ENCODE measurements around the gene PDGFB.

Gene PDGFB

GRCh38 chr22:39181356-39181755 lies 63.4 kb downstream of the PDGFB start:
- no peak for TF ChIP-seq CTCF (IDR thresholded peaks at IDR 0.05; ENCODE audit: control extremely low read depth, extremely low read depth, low read depth, missing control alignments)
- ChIA-PET CTCF (interaction anchor here (0.9 to 1.9 kb wide), 2 partner anchors 10 to 11 kb away, joined by 4 to 5 read pairs; no protein-coding TSS in a partner anchor), POLR2A (no interaction called here)
- no peak for DNase-seq (ENCODE audit: extremely low spot score)

GRCh38 chr22:39179841-39180335 lies 64.9 kb downstream of the PDGFB start:
- CTCF ChIA-PET, result interaction anchor here (0.8 to 1.5 kb wide), 3 partner anchors 9 to 124 kb away, joined by 3 to 6 read pairs (median 6); no protein-coding TSS in a partner anchor
- TF ChIP-seq CTCF (IDR thresholded peaks at IDR 0.05; ENCODE audit: control extremely low read depth, extremely low read depth, low read depth, missing control alignments), result no peak
- POLR2A ChIA-PET, result no interaction called here
- DNase-seq (ENCODE audit: extremely low spot score), result no peak

GRCh38 chr22:39179401-39179827 lies 65.4 kb downstream of the PDGFB start:
- TF ChIP-seq CTCF (IDR thresholded peaks at IDR 0.05; ENCODE audit: control extremely low read depth, extremely low read depth, low read depth, missing control alignments), result no peak
- DNase-seq (ENCODE audit: extremely low spot score), result no peak
- CTCF ChIA-PET, result interaction anchor here (0.8 to 1.5 kb wide), 3 partner anchors 8 to 125 kb away, joined by 3 to 6 read pairs (median 6); no protein-coding TSS in a partner anchor
- POLR2A ChIA-PET, result no interaction called here

DNA sequence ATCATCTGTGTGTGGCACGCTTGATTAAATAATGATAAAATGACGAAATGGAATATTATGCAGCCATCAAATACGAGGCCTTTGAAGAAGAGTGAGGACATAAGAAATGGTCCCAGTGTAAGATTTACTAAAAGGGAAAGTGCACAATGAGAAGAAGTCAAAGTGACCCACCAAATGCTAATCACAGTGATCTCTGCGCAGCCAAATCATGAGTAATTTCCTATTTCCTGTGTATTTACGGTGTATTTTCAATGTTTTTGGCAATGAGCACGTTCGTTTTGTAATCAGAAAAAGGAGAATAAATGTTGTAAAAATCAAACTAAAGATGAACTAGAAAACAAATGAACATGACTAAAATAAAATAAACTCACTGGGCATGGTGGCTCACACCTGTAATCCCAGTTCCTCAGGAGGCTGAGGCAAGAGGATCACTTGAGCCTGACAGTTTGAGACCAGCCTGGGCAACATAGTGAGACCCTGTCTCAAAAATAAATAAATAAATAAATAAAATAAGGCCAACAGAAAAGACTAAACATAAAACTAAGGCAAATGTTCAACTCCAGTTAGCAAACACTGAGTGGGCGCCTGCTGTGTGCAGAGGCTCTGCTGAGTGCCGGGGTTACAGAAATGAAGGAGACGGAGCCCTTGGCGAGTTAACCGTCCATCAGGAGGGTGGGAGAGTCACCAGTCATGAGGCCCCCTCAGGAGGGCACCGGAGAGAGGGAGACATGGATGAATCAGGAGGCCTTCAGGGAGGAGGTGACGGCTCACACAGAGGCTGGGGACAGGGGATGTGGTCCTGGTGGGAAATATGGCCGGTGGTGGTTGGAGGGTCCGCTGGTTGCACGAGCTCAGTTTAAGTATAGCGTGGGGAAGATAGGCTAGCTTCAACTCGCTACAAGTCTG lies 66.3 kb downstream of the PDGFB start:
- CTCF ChIA-PET, result interaction anchor here (1.4 to 1.5 kb wide), 2 partner anchors 7 to 9 kb away, joined by 6 read pairs; no protein-coding TSS in a partner anchor
- TF ChIP-seq CTCF (IDR thresholded peaks at IDR 0.05; ENCODE audit: control extremely low read depth, extremely low read depth, low read depth, missing control alignments), result no peak
- POLR2A ChIA-PET, result no interaction called here
- no peak for DNase-seq (ENCODE audit: extremely low spot score)

- POLR2A ChIA-PET, result no interaction called here
Observed at GRCh38 chr22:39177791-39178190, 67.0 kb downstream of the PDGFB start.

More at GRCh38 chr22:39177791-39178190, 67.0 kb downstream of the PDGFB start:
- CTCF ChIA-PET, result interaction anchor here (1.1 to 1.2 kb wide), 2 partner anchors 10 kb away, joined by 3 to 4 read pairs; no protein-coding TSS in a partner anchor
- DNase-seq (ENCODE audit: extremely low spot score), result no peak
- TF ChIP-seq CTCF (IDR thresholded peaks at IDR 0.05; ENCODE audit: control extremely low read depth, extremely low read depth, low read depth, missing control alignments), result no peak
